Dermis blood vessel endothelial cell (primary cell): ENCODE measurements around the gene CCDC71L. TPM values are rescaled to one million over a fixed set of nuclear protein-coding genes. Genes with fewer than 3 reads are reported as not detected.
"Not testable (repeated sequence)": the region's sequence is repeated elsewhere in the genome, so short reads cannot be mapped to it uniquely, and the experiment has no call there.

Source experiments
- DNase-seq: peaks from one replicate; pipeline ENCODE4 v3.0.0; 2010
- total RNA-seq: library from RNA; depleted of rRNA; stranded (reverse); fragments of >200 nt; gene quantifications from 2 replicates; pipeline ENCODE4 v1.2.3, GENCODE V29; 2014

CCDC71L gene
- total RNA-seq: 73.2 and 99.6 TPM in 2 replicates

- DNase-seq: peak; percentile 91
Measured at GRCh38 chr7:106660862-106661720, at the start of gene CCDC71L. Gene CCDC71L (minus strand): TSS chr7:106661158. CDS start chr7:106660896, 262 bp downstream.

- DNase-seq: not testable (repeated sequence)
Measured at GRCh38 chr7:106709604-106710003, 48.6 kb upstream of the CCDC71L start.

- DNase-seq: no peak
Measured at GRCh38 chr7:106704000-106704840, 43.3 kb upstream of the CCDC71L start.

GRCh38 chr7:106693677-106694353 lies 32.9 kb upstream of the CCDC71L start:
- no peak for DNase-seq

- DNase-seq: no peak
Measured at GRCh38 chr7:106692450-106693051, 31.6 kb upstream of the CCDC71L start.

GRCh38 chr7:106688161-106688560 lies 27.2 kb upstream of the CCDC71L start:
- not testable (repeated sequence) for DNase-seq

GRCh38 chr7:106683941-106684340 lies 23.0 kb upstream of the CCDC71L start:
- no peak for DNase-seq

GRCh38 chr7:106681815-106682495 lies 21.0 kb upstream of the CCDC71L start:
- DNase-seq: peak; percentile 79

- DNase-seq: peak; percentile 63
Measured at GRCh38 chr7:106679153-106679931, 18.4 kb upstream of the CCDC71L start.

- DNase-seq: no peak
Measured at GRCh38 chr7:106678795-106679152, 17.8 kb upstream of the CCDC71L start.

- not testable (repeated sequence) for DNase-seq
Measured at GRCh38 chr7:106676506-106676905, 15.5 kb upstream of the CCDC71L start.

- not testable (repeated sequence) for DNase-seq
Measured at GRCh38 chr7:106673688-106674087, 12.7 kb upstream of the CCDC71L start.

GRCh38 chr7:106671930-106672329 lies 11.0 kb upstream of the CCDC71L start:
- not testable (repeated sequence) for DNase-seq

GRCh38 chr7:106671160-106671559 lies 10.2 kb upstream of the CCDC71L start:
- DNase-seq: no peak

GRCh38 chr7:106668861-106669524 lies 8.0 kb upstream of the CCDC71L start:
- DNase-seq: no peak

GRCh38 chr7:106666353-106666752 lies 5.4 kb upstream of the CCDC71L start:
- DNase-seq: no peak

GRCh38 chr7:106664343-106664742 lies 3.4 kb upstream of the CCDC71L start:
- no peak for DNase-seq

GRCh38 chr7:106659963-106660861 lies 746 bp downstream of the CCDC71L start:
- DNase-seq: peak; percentile 90
